Measurements from ENCODE around the gene PCDHB9.
"Not testable (repeated sequence)": the region's sequence is repeated elsewhere in the genome, so short reads cannot be mapped to it uniquely, and the experiment has no call there.

DNA sequence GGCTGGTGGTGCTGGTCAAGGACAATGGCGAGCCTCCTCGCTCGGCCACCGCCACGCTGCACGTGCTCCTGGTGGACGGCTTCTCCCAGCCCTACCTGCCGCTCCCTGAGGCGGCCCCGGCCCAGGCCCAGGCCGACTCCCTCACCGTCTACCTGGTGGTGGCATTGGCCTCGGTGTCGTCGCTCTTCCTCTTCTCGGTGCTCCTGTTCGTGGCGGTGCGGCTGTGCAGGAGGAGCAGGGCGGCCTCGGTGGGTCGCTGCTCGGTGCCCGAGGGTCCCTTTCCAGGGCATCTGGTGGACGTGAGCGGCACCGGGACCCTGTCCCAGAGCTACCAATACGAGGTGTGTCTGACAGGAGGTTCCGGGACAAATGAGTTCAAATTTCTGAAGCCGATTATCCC, 38.5 kb downstream of the PCDHB9 start:
- not testable (repeated sequence) for TF ChIP-seq YY1 (IDR thresholded peaks at IDR 0.05); EGR1 (IDR thresholded peaks at IDR 0.05; ENCODE audit: low read depth in 2 of 2); SP1 (IDR thresholded peaks at IDR 0.05); HNF4G (IDR thresholded peaks at IDR 0.05); GABPA (IDR thresholded peaks at IDR 0.05 in 1 of 2, conservative IDR thresholded peaks at IDR 0.05 in 1 of 2); JUND (IDR thresholded peaks at IDR 0.05); RXRA (IDR thresholded peaks at IDR 0.05)
- TF ChIP-seq, protein P1, sequence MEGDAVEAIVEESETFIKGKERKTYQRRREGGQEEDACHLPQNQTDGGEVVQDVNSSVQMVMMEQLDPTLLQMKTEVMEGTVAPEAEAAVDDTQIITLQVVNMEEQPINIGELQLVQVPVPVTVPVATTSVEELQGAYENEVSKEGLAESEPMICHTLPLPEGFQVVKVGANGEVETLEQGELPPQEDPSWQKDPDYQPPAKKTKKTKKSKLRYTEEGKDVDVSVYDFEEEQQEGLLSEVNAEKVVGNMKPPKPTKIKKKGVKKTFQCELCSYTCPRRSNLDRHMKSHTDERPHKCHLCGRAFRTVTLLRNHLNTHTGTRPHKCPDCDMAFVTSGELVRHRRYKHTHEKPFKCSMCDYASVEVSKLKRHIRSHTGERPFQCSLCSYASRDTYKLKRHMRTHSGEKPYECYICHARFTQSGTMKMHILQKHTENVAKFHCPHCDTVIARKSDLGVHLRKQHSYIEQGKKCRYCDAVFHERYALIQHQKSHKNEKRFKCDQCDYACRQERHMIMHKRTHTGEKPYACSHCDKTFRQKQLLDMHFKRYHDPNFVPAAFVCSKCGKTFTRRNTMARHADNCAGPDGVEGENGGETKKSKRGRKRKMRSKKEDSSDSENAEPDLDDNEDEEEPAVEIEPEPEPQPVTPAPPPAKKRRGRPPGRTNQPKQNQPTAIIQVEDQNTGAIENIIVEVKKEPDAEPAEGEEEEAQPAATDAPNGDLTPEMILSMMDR (IDR thresholded peaks at IDR 0.05; ENCODE audit: low read depth, low read length, missing input control) = not testable (repeated sequence)
- TF ChIP-seq, protein P2, sequence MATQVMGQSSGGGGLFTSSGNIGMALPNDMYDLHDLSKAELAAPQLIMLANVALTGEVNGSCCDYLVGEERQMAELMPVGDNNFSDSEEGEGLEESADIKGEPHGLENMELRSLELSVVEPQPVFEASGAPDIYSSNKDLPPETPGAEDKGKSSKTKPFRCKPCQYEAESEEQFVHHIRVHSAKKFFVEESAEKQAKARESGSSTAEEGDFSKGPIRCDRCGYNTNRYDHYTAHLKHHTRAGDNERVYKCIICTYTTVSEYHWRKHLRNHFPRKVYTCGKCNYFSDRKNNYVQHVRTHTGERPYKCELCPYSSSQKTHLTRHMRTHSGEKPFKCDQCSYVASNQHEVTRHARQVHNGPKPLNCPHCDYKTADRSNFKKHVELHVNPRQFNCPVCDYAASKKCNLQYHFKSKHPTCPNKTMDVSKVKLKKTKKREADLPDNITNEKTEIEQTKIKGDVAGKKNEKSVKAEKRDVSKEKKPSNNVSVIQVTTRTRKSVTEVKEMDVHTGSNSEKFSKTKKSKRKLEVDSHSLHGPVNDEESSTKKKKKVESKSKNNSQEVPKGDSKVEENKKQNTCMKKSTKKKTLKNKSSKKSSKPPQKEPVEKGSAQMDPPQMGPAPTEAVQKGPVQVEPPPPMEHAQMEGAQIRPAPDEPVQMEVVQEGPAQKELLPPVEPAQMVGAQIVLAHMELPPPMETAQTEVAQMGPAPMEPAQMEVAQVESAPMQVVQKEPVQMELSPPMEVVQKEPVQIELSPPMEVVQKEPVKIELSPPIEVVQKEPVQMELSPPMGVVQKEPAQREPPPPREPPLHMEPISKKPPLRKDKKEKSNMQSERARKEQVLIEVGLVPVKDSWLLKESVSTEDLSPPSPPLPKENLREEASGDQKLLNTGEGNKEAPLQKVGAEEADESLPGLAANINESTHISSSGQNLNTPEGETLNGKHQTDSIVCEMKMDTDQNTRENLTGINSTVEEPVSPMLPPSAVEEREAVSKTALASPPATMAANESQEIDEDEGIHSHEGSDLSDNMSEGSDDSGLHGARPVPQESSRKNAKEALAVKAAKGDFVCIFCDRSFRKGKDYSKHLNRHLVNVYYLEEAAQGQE (IDR thresholded peaks at IDR 0.05) = not testable (repeated sequence)
- TF ChIP-seq, protein P3, sequence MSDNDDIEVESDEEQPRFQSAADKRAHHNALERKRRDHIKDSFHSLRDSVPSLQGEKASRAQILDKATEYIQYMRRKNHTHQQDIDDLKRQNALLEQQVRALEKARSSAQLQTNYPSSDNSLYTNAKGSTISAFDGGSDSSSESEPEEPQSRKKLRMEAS (IDR thresholded peaks at IDR 0.05) = not testable (repeated sequence)
- TF ChIP-seq, protein P4, sequence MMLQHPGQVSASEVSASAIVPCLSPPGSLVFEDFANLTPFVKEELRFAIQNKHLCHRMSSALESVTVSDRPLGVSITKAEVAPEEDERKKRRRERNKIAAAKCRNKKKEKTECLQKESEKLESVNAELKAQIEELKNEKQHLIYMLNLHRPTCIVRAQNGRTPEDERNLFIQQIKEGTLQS (IDR thresholded peaks at IDR 0.05) = not testable (repeated sequence)

Data from liver (tissue), 3 donors.